Measurements from ENCODE around the gene EFR3B. TPM values are rescaled to one million over a fixed set of nuclear protein-coding genes. Genes with fewer than 3 reads are reported as not detected.

The EFR3B gene
- total RNA-seq, 1 donor from 2014 or later, result 2.4 TPM

DNA sequence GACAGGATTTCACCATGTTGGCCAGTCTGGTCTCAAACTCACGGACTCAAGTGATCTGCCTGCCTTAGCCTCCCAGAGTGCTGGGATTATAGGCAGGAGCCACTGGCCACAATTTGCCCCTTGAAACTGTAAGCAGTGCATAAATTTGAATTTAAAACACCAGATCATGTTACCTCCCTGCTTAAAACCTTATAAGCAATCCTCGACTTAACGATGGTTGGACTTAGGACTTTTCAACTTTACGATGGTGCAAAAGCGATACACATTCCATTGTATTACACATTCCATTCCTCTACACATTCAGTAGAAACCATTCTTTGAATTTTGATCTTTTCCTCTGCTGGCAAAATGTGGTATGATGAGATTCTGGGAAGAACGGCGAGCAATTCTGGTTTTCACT lies 23.2 kb upstream of the EFR3B start:
- peaks cover 8% of the 10 kb centered on the region for H3K27me3 Mint-ChIP-seq (ENCODE audit: low read depth)
- no peak overlapping the region for H3K4me3 Mint-ChIP-seq (ENCODE audit: unreplicated experiment)
- DNase-seq (ENCODE audit: low spot score), result no peak
- H3K4me1 Mint-ChIP-seq (ENCODE audit: low read depth), result no peaks in the 10 kb centered on the region
- H3K36me3 Mint-ChIP-seq (ENCODE audit: low read depth), result no peaks in the 10 kb centered on the region
- no peak overlapping the region for H3K27ac Mint-ChIP-seq (ENCODE audit: unreplicated experiment)
- no peak for TF ChIP-seq CTCF (IDR thresholded peaks at IDR 0.05)
- H3K9me3 Mint-ChIP-seq (ENCODE audit: low read depth), result no peaks in the 10 kb centered on the region

DNA sequence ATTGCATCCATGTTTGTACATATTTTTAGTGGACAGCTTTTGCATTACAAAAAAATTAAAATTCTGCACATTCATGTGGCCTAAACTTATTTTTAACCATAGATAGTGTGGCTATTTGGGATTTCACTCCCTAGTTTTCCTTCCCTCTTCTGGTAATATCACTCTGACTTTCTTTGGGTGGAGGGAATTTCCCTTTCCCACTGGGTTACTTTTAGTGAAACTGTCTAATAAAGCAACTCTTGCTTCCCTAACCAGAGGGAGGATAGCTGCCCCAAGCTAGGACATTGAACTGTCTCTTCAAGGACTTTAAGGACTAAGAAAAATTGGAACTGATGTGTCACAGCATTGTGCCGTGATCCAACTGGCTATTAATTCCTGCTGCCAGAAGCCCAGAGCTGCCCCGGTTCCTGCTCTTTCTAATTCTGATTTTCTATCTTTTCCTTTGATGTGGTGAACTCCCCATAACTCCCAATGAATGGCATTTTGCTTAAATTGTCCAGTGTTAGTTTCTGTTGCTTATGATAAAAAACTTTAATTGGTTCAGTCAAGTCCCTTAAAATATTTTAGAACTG lies 20.0 kb upstream of the EFR3B start:
- H3K4me1 Mint-ChIP-seq (ENCODE audit: low read depth), result no peaks in the 10 kb centered on the region
- no peak for DNase-seq (ENCODE audit: low spot score)
- no peaks in the 10 kb centered on the region for H3K9me3 Mint-ChIP-seq (ENCODE audit: low read depth)
- peaks cover 10% of the 10 kb centered on the region for H3K27me3 Mint-ChIP-seq (ENCODE audit: low read depth)
- no peak overlapping the region for H3K4me3 Mint-ChIP-seq (ENCODE audit: unreplicated experiment)
- H3K36me3 Mint-ChIP-seq (ENCODE audit: low read depth), result no peaks in the 10 kb centered on the region
- H3K27ac Mint-ChIP-seq (ENCODE audit: unreplicated experiment), result no peak overlapping the region
- TF ChIP-seq CTCF (IDR thresholded peaks at IDR 0.05), result no peak

DNA sequence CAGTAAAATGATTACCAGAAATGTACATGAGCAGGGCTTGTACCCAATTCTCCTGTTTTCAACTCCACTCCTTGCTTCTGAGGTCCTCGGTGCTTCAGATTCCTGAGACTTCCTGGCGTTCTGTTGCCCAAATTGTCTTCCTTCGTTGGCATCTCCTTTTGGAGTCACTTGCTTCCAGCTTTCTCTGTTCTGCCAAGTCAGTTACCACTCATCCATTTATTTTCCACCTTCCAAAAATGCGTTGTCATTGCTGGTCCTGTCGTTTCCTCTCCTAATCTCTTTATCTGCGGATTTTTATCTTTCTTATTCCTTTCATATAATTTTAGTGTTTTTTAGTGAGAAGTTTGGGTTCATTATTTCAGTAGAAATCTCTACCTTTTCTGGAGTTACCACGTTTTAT lies 18.5 kb upstream of the EFR3B start:
- DNase-seq (ENCODE audit: low spot score), result no peak
- no peak overlapping the region for H3K27ac Mint-ChIP-seq (ENCODE audit: unreplicated experiment)
- peaks cover 10% of the 10 kb centered on the region for H3K27me3 Mint-ChIP-seq (ENCODE audit: low read depth)
- no peaks in the 10 kb centered on the region for H3K9me3 Mint-ChIP-seq (ENCODE audit: low read depth)
- H3K36me3 Mint-ChIP-seq (ENCODE audit: low read depth), result no peaks in the 10 kb centered on the region
- TF ChIP-seq CTCF (IDR thresholded peaks at IDR 0.05), result no peak
- no peak overlapping the region for H3K4me3 Mint-ChIP-seq (ENCODE audit: unreplicated experiment)
- no peaks in the 10 kb centered on the region for H3K4me1 Mint-ChIP-seq (ENCODE audit: low read depth)

DNA sequence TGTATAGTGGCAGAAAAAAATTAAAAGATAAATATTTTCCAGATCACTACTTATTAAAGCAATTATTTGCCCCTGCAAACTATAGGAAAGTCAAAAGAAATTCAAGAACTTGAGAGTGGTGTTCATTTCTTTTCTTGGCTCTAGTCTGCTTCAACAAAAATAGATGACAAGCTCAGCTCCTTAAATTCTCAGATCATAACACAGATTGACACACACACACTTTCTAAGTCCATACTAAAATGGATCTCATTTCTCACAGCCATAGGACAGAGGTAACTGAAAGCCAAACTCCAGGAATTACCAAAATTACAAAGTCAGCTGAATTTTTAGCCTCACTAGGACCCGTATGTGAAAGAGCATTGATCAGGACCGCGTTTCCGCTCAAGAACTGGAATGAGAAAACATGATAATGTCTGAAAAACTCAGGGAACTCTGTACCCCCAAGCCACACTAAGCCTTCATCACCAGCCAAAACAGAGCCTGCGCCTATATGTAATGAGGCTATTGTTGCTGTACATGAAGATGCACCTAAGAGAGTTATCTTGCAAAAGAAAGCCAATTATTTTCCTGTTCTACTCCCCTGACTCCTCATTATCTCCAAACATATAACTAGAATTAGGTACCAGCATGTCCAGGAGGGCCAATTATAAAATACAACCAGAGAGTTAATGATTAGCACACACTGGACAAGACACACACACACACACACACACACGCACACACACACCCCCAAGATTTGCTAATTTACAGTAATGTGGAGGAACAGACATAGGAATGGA lies 16.5 kb upstream of the EFR3B start:
- H3K36me3 Mint-ChIP-seq (ENCODE audit: low read depth), result no peaks in the 10 kb centered on the region
- DNase-seq (ENCODE audit: low spot score), result no peak
- no peaks in the 10 kb centered on the region for H3K4me1 Mint-ChIP-seq (ENCODE audit: low read depth)
- H3K27me3 Mint-ChIP-seq (ENCODE audit: low read depth), result peaks cover 10% of the 10 kb centered on the region
- H3K4me3 Mint-ChIP-seq (ENCODE audit: unreplicated experiment), result no peak overlapping the region
- no peak overlapping the region for H3K27ac Mint-ChIP-seq (ENCODE audit: unreplicated experiment)
- TF ChIP-seq CTCF (IDR thresholded peaks at IDR 0.05), result no peak
- no peaks in the 10 kb centered on the region for H3K9me3 Mint-ChIP-seq (ENCODE audit: low read depth)

- Mint-ChIP-seq H3K9me3 (ENCODE audit: low read depth) (no peaks in the 10 kb centered on the region), H3K27me3 (ENCODE audit: low read depth) (peaks cover 10% of the 10 kb centered on the region), H3K4me3 (ENCODE audit: unreplicated experiment) (no peak overlapping the region), H3K27ac (ENCODE audit: unreplicated experiment) (no peak overlapping the region), H3K4me1 (ENCODE audit: low read depth) (no peaks in the 10 kb centered on the region), H3K36me3 (ENCODE audit: low read depth) (no peaks in the 10 kb centered on the region)
- DNase-seq (ENCODE audit: low spot score), result no peak
- TF ChIP-seq CTCF (IDR thresholded peaks at IDR 0.05), result no peak
Measured at GRCh38 chr2:25026008-25026530, 15.8 kb upstream of the EFR3B start.

Measured in chondrocyte (in vitro differentiated cells).